Activated naive CD8-positive, alpha-beta T cell treated with anti-CD3 and anti-CD28 coated beads, Interleukin-2, amount 10 ng/mL, durations not matched to agents 7 days and 5 days (primary cell): ENCODE results near the gene RXFP3. TPM values are rescaled to one million over a fixed set of nuclear protein-coding genes. Genes with fewer than 3 reads are reported as not detected.

Experiments
- ATAC-seq: fragments of 150-1000 bp; cut with Tn5 transposase; one replicate; pipeline ENCODE4 v1.10.0; 2021; ENCODE audit warnings: low read depth, moderate library complexity
- POLR2A ChIA-PET: fragments of 350-600 bp; sonication (Branson Sonifier 250); formaldehyde crosslinking; loops from one replicate; lab custom pipeline; 2021; ENCODE audit warnings: antibody characterized with exemption; lab: Charles Lee
- DNase-seq: peaks from one replicate; pipeline ENCODE4 v3.0.0; 2021
- H3K27ac Mint-ChIP-seq: one replicate; pipeline ENCODE4 v1.8.0; 2022; ENCODE audit warnings: mild to moderate bottlenecking, mixed read lengths
- H3K27me3 Mint-ChIP-seq: one replicate; pipeline ENCODE4 v1.8.0; 2022; ENCODE audit warnings: mild to moderate bottlenecking, moderate library complexity, mixed read lengths
- H3K36me3 Mint-ChIP-seq: one replicate; pipeline ENCODE4 v1.8.0; 2021; ENCODE audit warnings: mild to moderate bottlenecking, mixed read lengths
- H3K4me1 Mint-ChIP-seq: one replicate; pipeline ENCODE4 v1.8.0; 2021; ENCODE audit warnings: mixed read lengths
- H3K4me3 Mint-ChIP-seq: one replicate; pipeline ENCODE4 v1.8.0; 2022; ENCODE audit warnings: mild to moderate bottlenecking, moderate library complexity, mixed read lengths
- H3K9me3 Mint-ChIP-seq: one replicate; pipeline ENCODE4 v1.8.0; 2021; ENCODE audit warnings: mixed read lengths
- total RNA-seq, 2 experiments: library from RNA; stranded (reverse); gene quantifications; one replicate each; pipeline ENCODE4 v1.2.3, GENCODE V29; 2021

The RXFP3 gene
- total RNA-seq, 2 experiments from 2014 or later: not detected

- H3K4me1 Mint-ChIP-seq: no peaks in the 10 kb centered on the region
- POLR2A ChIA-PET: no interaction called here
- H3K36me3 Mint-ChIP-seq: no peaks in the 10 kb centered on the region
Observed at GRCh38 chr5:33921002-33921401, 15.2 kb upstream of the RXFP3 start.

GRCh38 chr5:33925278-33925677, 10.9 kb upstream of the RXFP3 start:
- Mint-ChIP-seq H3K4me3 (no peak overlapping the region), H3K27me3 (peaks cover 3% of the 10 kb centered on the region), H3K4me1 (no peaks in the 10 kb centered on the region), H3K36me3 (no peaks in the 10 kb centered on the region), H3K9me3 (peaks cover under 1% of the 10 kb centered on the region), H3K27ac (no peak overlapping the region)
- ATAC-seq (no peak), DNase-seq (no peak)
- POLR2A ChIA-PET: no interaction called here

More at GRCh38 chr5:33921002-33921401, 15.2 kb upstream of the RXFP3 start:
- no peak for ATAC-seq
- Mint-ChIP-seq H3K9me3 (peaks cover 21% of the 10 kb centered on the region), H3K4me3 (no peak overlapping the region), H3K27me3 (no peaks in the 10 kb centered on the region), H3K27ac (no peak overlapping the region)
- no peak for DNase-seq

- POLR2A ChIA-PET: no interaction called here
- no peaks in the 10 kb centered on the region for H3K36me3 Mint-ChIP-seq
- no peaks in the 10 kb centered on the region for H3K4me1 Mint-ChIP-seq
- DNase-seq: no peak
- no peak for ATAC-seq
- no peak overlapping the region for H3K27ac Mint-ChIP-seq
- no peak overlapping the region for H3K4me3 Mint-ChIP-seq
- peaks cover 6% of the 10 kb centered on the region for H3K27me3 Mint-ChIP-seq
- no peaks in the 10 kb centered on the region for H3K9me3 Mint-ChIP-seq
Observed at GRCh38 chr5:33927685-33928084, 8.5 kb upstream of the RXFP3 start.

- H3K36me3 Mint-ChIP-seq: no peaks in the 10 kb centered on the region
- peaks cover 6% of the 10 kb centered on the region for H3K27me3 Mint-ChIP-seq
Observed at GRCh38 chr5:33928283-33928682, 7.9 kb upstream of the RXFP3 start.

GRCh38 chr5:33929925-33930690, 6.1 kb upstream of the RXFP3 start:
- Mint-ChIP-seq H3K27me3 (peaks cover 9% of the 10 kb centered on the region), H3K4me1 (no peaks in the 10 kb centered on the region), H3K27ac (no peak overlapping the region), H3K4me3 (no peak overlapping the region), H3K36me3 (no peaks in the 10 kb centered on the region), H3K9me3 (no peaks in the 10 kb centered on the region)
- POLR2A ChIA-PET: no interaction called here
- ATAC-seq (no peak), DNase-seq (no peak)

More at GRCh38 chr5:33928283-33928682, 7.9 kb upstream of the RXFP3 start:
- POLR2A ChIA-PET: no interaction called here
- Mint-ChIP-seq H3K9me3 (no peaks in the 10 kb centered on the region), H3K4me1 (no peaks in the 10 kb centered on the region), H3K4me3 (no peak overlapping the region), H3K27ac (no peak overlapping the region)
- ATAC-seq: no peak
- no peak for DNase-seq

- ATAC-seq (no peak), DNase-seq (no peak)
- Mint-ChIP-seq H3K27ac (no peak overlapping the region), H3K4me3 (no peak overlapping the region), H3K27me3 (peaks cover 17% of the 10 kb centered on the region), H3K4me1 (peaks cover 3% of the 10 kb centered on the region), H3K9me3 (no peaks in the 10 kb centered on the region), H3K36me3 (no peaks in the 10 kb centered on the region)
- POLR2A ChIA-PET: no interaction called here
Observed at GRCh38 chr5:33931136-33931535, 5.0 kb upstream of the RXFP3 start.

GRCh38 chr5:33933723-33934169, 2.4 kb upstream of the RXFP3 start:
- H3K27me3 Mint-ChIP-seq: peaks cover 38% of the 10 kb centered on the region
- no peaks in the 10 kb centered on the region for H3K36me3 Mint-ChIP-seq
- DNase-seq (no peak), ATAC-seq (no peak)
- H3K27ac Mint-ChIP-seq: no peak overlapping the region
- POLR2A ChIA-PET: no interaction called here
- H3K4me1 Mint-ChIP-seq: peaks cover 4% of the 10 kb centered on the region
- no peaks in the 10 kb centered on the region for H3K9me3 Mint-ChIP-seq
- H3K4me3 Mint-ChIP-seq: no peak overlapping the region

- no peak for DNase-seq
- ATAC-seq: no peak
- Mint-ChIP-seq H3K4me1 (peaks cover 4% of the 10 kb centered on the region), H3K9me3 (no peaks in the 10 kb centered on the region), H3K27ac (no peak overlapping the region), H3K4me3 (no peak overlapping the region), H3K27me3 (peaks cover 43% of the 10 kb centered on the region), H3K36me3 (no peaks in the 10 kb centered on the region)
- POLR2A ChIA-PET: no interaction called here
Observed at GRCh38 chr5:33934176-33934575, 2.0 kb upstream of the RXFP3 start.

GRCh38 chr5:33936004-33936380, 194 bp upstream of the RXFP3 start:
- H3K4me3 Mint-ChIP-seq: no peak overlapping the region
- DNase-seq (peak; percentile 77), ATAC-seq (peak; percentile 63)
- POLR2A ChIA-PET: no interaction called here
- H3K36me3 Mint-ChIP-seq: no peaks in the 10 kb centered on the region
- H3K9me3 Mint-ChIP-seq: no peaks in the 10 kb centered on the region
- H3K27ac Mint-ChIP-seq: no peak overlapping the region
- peaks cover 60% of the 10 kb centered on the region for H3K27me3 Mint-ChIP-seq
- peaks cover 4% of the 10 kb centered on the region for H3K4me1 Mint-ChIP-seq

GRCh38 chr5:33937017-33937706, 976 bp downstream of the RXFP3 start:
- Mint-ChIP-seq H3K9me3 (no peaks in the 10 kb centered on the region), H3K4me1 (peaks cover 4% of the 10 kb centered on the region), H3K36me3 (no peaks in the 10 kb centered on the region), H3K27me3 (peaks cover 61% of the 10 kb centered on the region), H3K27ac (no peak overlapping the region), H3K4me3 (no peak overlapping the region)
- POLR2A ChIA-PET: no interaction called here
- ATAC-seq (no peak), DNase-seq (peak; percentile 28)

- ATAC-seq (no peak), DNase-seq (peak; percentile 25)
- H3K4me1 Mint-ChIP-seq: peaks cover 4% of the 10 kb centered on the region
- no peak overlapping the region for H3K27ac Mint-ChIP-seq
- H3K9me3 Mint-ChIP-seq: no peaks in the 10 kb centered on the region
- H3K27me3 Mint-ChIP-seq: peaks cover 64% of the 10 kb centered on the region
- no peak overlapping the region for H3K4me3 Mint-ChIP-seq
- no peaks in the 10 kb centered on the region for H3K36me3 Mint-ChIP-seq
- POLR2A ChIA-PET: no interaction called here
Observed at GRCh38 chr5:33937707-33938506, 1.7 kb downstream of the RXFP3 start.

GRCh38 chr5:33938507-33938796, 2.3 kb downstream of the RXFP3 start:
- no peak overlapping the region for H3K4me3 Mint-ChIP-seq
- peaks cover 4% of the 10 kb centered on the region for H3K4me1 Mint-ChIP-seq
- H3K36me3 Mint-ChIP-seq: no peaks in the 10 kb centered on the region
- DNase-seq (no peak), ATAC-seq (no peak)
- POLR2A ChIA-PET: no interaction called here
- no peak overlapping the region for H3K27ac Mint-ChIP-seq
- H3K27me3 Mint-ChIP-seq: peaks cover 64% of the 10 kb centered on the region
- H3K9me3 Mint-ChIP-seq: no peaks in the 10 kb centered on the region

GRCh38 chr5:33938881-33939280, 2.7 kb downstream of the RXFP3 start:
- no peak for DNase-seq
- no peaks in the 10 kb centered on the region for H3K36me3 Mint-ChIP-seq
- peaks cover 4% of the 10 kb centered on the region for H3K4me1 Mint-ChIP-seq
- POLR2A ChIA-PET: no interaction called here
- H3K27ac Mint-ChIP-seq: no peak overlapping the region
- H3K9me3 Mint-ChIP-seq: no peaks in the 10 kb centered on the region
- no peak for ATAC-seq
- no peak overlapping the region for H3K4me3 Mint-ChIP-seq
- H3K27me3 Mint-ChIP-seq: peaks cover 64% of the 10 kb centered on the region
